IPS-18c (cell line): Measurements from ENCODE around the gene ARMC5.

Experiments used
- H3K4me3 ChIP-seq: 2 replicates; pipeline ENCODE4 v1.7.0; 2013; ENCODE audit warnings: low read depth, mild to moderate bottlenecking, low read length, moderate library complexity; ENCODE audit not compliant: insufficient read depth
- H3K9me3 ChIP-seq: one replicate; pipeline ENCODE4 v1.6.1; 2013; ENCODE audit warnings: mild to moderate bottlenecking, low read length, moderate library complexity; ENCODE audit not compliant: control insufficient read depth, insufficient read depth

Gene ARMC5

DNA sequence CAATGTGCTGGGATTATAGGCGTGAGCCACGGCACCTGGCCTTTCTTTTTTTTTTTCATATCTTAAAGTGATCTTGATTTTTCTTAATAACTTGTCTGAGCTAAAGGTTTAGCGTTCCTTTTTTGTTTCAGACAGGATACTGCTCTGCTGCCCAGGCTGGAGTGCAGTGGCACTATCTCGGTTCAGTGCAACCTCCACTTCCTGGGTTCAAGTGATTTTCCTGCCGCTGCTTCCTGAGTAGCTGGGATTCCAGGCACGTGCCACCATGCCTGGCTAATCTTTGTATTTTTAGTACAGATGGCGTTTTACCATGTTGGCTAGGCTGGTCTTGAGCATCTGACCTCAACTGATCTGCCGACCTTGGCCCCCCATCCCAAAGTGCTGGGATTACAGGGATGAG lies 44.9 kb downstream of the ARMC5 start:
- no peaks in the 10 kb centered on the region for H3K9me3 ChIP-seq
- H3K4me3 ChIP-seq, result no peak overlapping the region

DNA sequence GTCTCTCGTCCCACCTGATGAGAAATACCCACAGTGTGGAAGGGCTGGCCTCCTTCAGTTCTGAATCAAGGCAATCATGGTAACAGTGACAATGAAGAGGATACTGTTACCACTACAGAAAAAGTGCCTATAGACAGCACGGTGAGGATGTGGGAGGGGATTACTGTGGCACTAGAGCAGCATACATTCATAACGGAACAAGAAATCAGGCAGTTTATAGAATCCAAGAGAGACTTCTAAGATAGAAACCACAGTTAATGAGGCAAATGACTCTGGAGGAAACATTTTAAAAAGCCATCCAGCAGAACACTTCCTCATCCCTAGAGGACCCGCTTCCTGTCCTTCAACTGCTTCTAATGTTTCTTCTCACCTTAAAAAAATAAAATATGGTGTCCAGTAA lies 46.2 kb downstream of the ARMC5 start:
- H3K9me3 ChIP-seq, result no peaks in the 10 kb centered on the region
- no peak overlapping the region for H3K4me3 ChIP-seq

DNA sequence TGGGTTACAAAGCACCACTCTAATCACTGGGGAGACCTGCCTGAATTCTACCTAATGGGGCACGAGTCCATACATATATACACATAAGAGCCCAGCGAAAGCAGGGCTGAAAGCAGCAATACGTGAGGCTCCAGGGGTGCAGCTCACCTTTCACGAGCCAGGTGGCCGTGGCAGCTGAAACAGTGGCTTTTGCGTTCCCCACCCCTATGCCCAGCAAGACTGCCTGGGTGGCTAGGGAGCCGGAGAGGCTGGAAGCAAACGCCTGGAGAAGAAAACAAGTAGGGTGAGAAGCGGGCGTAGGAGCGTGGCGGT lies 48.3 kb downstream of the ARMC5 start:
- peak overlapping the region; percentile 90 for H3K4me3 ChIP-seq

DNA sequence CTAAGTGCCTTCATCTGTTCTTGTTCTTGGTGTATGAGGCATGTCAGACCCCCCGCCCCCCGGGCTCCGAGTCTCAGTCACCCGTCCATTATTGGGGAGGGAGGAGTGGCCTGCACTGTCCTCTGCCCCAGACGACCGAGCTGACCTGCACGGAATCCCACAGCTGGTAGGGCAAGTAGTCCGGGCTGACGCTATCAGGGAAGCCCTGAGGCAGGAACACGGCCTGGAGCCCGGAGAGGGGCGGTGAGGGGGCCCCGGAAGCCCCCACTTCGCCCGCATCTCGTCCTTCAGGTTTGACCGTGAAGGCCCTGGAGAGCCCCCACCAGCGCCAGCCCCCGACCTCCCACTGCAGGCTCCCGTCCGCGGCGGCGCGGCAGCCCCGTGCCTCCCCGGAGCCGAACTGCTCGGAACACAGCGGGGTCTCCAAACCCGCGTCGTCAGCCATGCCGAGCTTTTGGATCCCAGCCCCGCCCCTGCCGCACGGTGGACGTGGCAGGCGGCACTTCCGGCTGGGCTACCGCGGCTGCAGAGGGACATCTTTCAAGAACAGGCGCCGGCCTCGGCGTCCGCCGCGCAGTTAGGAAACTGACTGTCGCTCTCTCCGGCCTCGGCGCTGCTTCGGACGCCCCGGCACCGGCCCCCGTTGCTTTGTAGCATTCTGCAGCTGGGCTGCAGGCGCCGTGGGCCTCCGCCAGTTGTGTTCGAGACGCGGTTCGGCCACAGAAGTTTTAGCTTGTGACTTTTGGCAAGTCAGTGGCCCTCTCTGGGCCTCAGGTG lies 48.8 kb downstream of the ARMC5 start, which contains the start of gene RUSF1:
TSS of gene RUSF1 (minus strand) at position 463 of the 777 bp plus-strand sequence. CDS start at position 445, 18 bp downstream.
- H3K9me3 ChIP-seq, result no peaks in the 10 kb centered on the region
- H3K4me3 ChIP-seq, result peak within 1 kb of the TSS; percentile 90

More for the DNA sequence above, 48.3 kb downstream of the ARMC5 start:
- no peaks in the 10 kb centered on the region for H3K9me3 ChIP-seq

DNA sequence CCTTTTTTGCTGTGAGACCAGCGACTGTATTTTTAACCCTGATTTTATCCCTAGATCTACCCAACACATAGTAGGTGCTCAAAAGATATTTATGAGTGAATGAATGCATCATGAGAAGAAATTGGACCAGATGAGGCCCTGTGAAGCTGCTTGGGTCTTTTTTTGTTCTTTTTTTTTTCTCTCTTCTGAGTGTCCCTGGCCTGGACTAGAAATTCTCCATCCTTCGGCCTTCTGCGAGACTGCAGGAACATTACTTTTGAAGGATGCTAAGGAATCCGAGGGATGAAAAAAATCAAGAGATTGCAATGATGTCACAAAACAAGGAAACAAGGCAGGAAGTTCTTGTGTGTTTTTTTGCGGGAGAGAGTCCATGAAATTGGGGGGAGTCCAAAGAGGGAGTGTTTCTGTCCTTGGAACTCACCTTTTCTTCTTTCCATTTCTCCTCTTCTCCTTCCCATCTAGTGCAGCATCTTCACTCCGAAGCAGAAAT lies 49.5 kb downstream of the ARMC5 start:
- Histone ChIP-seq H3K4me3 (peak overlapping the region; percentile 90), H3K9me3 (no peaks in the 10 kb centered on the region)

DNA sequence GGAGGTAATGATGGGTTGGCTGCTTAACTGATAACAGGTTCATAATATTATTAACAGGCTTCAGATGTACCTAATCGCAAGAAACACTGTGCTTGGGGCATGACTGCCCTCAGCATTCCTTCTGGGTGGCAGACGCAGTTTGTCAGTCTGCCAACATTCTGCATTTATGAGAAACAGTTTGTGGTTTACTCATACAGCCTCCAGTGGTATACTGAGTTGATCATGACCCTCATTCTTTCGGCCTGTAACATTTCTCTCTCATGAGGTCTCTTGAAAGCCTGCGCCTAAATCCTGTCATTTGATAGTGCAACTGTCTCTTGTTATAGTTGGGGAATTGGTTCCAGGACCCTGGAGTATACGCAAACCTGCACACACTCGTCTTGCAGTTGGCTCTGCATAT lies 53.8 kb downstream of the ARMC5 start:
- Histone ChIP-seq H3K9me3 (no peaks in the 10 kb centered on the region), H3K4me3 (no peak overlapping the region)

DNA sequence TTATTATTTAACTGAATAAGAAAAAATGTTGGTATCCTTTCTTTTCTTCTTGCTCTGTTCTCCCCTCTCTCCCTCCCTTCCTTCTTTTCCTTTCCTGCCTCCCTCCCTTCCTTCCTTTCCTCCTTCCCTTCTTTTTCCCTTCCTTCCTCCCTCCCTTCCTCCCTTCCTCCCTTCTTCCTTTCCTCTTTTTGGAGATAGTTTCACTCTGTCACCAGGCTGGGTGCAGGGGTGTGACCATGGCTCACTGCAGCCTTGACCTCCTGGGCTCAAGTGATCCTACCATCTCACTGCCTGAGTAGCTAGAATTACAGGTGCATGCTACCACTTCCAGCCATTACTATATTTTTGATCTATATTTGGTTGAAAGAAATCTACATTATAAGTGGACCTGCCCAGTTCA lies 54.6 kb downstream of the ARMC5 start:
- Histone ChIP-seq H3K4me3 (no peak overlapping the region), H3K9me3 (no peaks in the 10 kb centered on the region)
